NCI-H2107 treated with DMSO at 0.1 percent for 48 hours (cell line): ENCODE results near the gene H6PD.

Source experiments
- DNase-seq: peaks from one replicate; lab custom pipeline; 2025; ENCODE audit not compliant: unreplicated experiment; lab: John Stamatoyannopoulos, UW

The H6PD gene

DNA sequence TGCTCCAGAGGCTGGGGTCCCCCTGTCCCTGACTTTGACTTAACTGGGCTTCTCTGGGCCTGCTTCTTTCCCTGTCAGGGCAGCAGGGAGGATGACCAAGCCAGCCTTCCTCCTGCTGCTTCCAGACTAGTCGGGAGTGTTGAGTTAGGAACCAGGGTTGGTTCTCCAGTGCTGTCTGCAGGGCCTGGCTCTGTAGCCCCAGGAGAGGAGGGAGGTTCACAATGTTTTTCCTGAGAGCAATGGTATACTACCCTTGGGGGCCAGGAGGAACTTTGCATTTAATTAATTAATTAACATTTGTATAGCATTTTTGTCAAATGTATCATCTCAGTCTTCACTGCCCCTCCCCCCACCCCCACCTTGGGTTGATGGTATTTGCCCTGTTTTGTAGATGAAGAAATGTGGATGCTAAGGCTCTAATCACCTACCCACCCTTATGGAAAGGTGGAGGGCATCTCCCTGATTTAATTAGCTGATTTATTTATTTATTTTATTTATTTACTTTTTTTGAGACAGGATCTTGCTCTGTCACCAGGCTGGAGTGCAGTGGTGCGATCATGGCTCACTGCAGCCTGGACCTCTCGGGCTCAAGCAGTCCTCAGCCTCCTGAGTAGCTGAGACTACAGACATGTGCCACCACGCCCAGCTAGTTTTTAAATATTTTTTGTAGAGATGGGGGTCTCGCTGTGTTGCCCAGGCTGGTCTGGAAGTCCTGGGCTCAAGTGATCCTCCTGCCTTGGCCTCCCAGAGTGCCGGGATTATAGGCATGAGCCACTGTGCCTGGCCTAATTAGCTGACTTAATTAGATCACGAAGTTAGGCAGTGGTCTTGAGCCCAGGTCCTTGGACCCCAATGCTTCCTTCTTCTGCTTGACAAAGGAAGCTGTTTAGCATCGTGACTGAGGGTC, 6.6 kb downstream of the H6PD start:
- DNase-seq = no peak

DNA sequence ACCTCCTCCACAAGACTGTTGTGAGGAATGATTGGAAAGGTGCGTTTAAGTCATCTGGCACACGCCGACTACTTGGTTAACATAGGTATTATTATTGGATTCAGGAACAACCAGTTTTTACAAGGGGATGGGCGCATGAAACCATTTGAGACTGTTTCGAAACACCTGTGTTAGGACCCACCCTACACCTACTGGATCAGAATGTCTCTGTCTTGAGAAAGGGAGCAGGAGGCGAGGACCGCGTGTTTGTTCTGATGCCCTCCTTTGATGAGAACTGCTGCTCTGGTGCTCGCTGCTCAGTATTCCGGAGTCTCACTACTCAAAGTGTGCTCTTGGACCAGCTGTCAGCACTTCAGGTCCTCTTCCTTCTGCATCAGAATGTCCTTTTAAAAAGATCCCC, 7.3 kb downstream of the H6PD start:
- no peak for DNase-seq

GRCh38 chr1:9242338-9242969, 7.9 kb downstream of the H6PD start:
- DNase-seq = no peak

DNA sequence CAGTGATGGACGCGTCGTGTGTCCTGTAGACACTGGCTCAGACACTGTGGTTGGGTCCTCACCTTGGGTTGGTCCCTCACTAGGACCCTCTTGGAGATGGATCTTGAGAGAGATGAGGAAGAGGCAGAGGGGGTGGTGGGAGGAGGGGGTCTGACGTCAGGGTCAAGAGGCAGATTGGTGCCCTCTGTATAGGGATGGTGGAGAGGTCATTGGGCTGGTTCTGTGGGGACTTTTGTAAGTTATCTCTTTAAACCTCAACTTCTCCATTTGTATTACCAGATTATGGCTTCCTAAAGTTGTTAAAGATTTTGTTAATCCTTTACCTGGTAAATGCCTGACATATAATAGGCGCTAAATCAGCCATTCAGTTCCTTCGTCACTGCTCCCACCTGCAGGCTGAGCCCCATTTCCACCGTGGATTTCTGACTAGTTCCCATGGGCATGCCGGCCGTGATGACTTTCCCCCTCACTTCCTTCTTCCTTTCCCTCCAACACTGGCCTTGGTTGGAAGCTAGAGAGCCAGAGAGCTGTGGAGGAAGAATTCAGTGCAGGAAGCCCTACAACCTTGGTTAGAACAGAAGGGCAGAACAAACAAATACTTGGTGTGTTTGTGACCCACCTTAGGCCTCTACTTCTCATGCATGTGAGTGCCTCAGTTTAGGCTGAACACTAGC, 8.6 kb downstream of the H6PD start:
- DNase-seq = no peak

- no peak for DNase-seq
These were observed 10.1 kb downstream of the H6PD start for GRCh38 chr1:9244501-9245229.

DNA sequence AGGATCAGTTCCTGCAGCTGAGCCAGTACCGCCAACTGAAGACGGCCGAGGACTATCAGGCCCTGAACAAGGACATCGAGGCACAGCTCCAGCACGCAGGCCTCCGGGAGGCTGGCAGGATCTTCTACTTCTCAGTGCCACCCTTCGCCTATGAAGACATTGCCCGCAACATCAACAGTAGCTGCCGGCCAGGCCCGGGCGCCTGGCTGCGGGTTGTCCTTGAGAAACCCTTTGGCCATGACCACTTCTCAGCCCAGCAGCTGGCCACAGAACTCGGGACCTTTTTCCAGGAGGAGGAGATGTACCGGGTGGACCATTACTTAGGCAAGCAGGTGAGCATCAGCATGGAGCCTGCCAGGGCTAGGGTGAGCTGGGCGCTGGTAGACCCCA, 10.7 kb downstream of the H6PD start:
- DNase-seq = no peak

DNA sequence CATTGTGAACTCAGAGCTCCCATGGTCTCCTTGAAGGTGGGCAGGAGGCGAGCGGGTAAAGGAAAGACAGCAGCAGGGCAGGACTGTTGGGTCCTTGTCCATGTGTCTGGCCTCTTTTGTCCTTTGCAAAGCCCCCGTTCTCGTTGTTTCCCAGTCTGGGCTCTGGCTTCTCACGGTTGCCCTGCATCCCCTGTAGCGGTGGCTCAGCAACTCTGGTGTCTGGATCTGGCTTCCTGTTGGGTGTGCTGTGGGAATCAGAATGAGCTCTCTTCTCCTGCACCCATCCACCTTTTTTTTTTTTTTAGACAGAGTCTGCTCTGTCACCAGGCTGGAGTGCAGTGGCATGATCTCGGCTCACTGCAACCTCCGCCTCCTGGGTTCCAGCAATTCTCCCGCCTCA, 11.1 kb downstream of the H6PD start:
- DNase-seq = no peak

GRCh38 chr1:9246215-9246614, 11.6 kb downstream of the H6PD start:
- no peak for DNase-seq

- no peak for DNase-seq
These were observed 12.5 kb downstream of the H6PD start for GRCh38 chr1:9246841-9247785.

DNA sequence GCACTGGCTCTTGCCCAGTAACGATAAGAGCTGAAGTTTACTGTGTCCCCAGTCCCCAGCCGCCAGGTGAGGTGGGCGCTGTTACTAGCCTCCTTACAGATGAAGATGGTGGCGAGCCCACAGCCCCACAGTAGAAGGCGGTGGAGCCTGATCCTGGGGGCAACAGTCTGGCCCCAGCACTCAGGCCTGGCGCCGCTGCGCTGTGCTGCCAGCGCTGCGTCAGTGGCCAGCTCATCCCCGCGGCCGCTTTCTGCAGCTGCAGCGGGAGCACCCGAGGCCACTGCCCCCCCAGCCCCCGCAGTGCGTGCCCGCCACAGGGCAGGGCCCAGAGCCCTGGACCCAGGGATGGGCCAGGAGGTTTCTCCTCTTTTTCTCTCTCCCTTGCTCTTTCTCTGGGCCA, 13.3 kb downstream of the H6PD start:
- DNase-seq = no peak

DNA sequence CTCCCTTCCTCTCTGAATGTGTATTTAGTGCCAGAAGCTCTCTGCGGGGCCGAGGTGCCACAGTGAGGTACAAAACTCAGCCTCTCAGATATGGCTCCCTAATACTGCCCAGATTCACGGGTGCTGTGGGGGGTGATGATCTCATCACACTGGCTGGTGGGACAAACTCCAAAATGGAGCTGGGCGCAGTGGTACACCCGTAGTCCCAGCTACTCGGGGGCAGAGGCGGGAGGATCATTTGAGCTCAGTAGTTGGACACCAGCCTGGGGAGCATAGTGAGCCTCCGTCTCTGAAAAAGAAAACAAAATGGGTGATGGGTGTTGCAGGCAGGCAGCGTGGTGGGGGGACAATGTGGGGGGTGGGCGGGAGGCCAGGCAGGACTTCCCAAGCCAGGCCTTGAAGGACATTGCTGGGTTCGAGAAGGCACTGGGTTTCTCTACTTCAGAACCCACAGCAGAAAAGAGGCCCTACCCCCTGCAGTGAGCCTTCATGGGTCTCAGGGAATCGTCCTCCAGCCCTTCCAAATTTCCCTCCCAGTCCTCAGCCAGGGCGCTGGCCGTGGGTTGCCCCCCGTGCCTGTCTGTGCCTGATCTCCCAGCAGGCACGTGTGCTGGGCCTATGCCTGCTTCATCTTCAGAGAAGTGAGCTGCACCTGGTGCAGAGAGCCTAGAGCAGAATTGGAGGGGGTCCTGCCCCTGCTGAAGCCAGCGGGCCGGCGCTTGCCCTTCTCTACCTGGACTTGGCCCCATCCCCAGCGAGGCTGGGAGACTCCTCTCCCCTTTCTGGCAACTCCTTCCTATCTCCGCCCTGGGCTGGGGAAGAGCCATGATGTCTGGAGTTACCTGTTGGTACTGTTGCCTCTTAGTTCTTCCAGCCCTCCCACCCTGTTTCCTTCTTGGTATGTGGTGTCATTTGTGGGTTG, 14.0 kb downstream of the H6PD start:
- no peak for DNase-seq

DNA sequence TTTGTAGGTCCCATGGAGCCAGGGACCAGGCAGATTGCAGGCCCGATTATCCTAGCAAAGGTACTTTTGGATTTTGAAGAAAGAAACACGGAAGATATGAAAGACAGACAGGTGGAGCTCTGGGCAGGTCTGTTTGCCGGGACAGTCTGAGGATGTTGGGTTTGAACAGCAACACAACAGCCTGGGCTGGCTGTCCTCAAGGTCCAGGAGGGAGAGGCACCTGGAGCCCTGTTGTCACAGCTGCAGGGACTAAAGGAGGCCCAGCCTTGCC, 14.6 kb downstream of the H6PD start:
- no peak for DNase-seq

DNA sequence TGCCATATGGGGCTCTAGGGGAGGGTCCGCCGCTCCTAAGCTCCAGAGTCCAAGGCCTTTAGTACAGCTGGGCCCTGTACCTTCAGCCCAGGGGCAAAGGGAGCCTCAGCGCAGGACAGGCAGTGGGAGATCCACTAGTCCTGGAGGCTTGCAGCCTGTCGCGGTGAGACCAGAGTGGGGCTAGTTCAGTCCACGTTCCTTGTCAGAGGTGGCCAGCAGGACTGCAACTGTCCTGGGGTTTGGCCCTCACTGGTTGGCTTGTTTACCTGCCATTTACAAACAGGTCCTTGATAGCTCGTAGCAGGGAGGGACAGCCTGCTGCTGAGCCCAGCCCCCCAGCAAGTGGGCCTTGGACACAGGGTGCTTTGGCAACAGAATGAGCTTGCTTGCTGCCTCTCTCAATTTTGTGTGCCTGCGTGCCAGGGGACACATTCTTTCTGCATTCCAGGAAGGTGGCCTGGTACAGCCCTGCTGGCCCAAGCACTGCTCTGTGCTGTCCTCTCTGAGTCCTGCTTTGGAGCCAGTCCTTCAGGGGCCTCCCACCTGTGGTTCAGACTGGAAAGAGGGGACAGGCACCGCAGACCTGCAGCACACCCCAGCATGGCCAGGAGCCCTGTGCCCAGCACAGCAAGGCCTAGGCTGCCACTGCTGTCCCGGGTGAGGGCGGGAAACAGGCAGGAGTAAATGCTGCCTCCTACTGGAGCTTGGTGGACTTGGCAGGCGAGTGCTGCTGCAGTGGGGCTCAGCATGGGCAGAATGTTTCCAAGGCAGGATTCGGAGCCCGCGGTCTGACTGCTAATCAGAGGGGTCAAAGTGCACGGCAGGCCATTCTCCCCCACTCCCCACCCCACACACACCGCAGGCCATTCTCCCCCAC, 15.2 kb downstream of the H6PD start:
- no peak for DNase-seq

GRCh38 chr1:9250411-9251381, 16.1 kb downstream of the H6PD start:
- DNase-seq = no peak

- DNase-seq = no peak
These were observed 16.9 kb downstream of the H6PD start for GRCh38 chr1:9251501-9251900.

GRCh38 chr1:9253004-9253403, 18.4 kb downstream of the H6PD start:
- no peak for DNase-seq

DNA sequence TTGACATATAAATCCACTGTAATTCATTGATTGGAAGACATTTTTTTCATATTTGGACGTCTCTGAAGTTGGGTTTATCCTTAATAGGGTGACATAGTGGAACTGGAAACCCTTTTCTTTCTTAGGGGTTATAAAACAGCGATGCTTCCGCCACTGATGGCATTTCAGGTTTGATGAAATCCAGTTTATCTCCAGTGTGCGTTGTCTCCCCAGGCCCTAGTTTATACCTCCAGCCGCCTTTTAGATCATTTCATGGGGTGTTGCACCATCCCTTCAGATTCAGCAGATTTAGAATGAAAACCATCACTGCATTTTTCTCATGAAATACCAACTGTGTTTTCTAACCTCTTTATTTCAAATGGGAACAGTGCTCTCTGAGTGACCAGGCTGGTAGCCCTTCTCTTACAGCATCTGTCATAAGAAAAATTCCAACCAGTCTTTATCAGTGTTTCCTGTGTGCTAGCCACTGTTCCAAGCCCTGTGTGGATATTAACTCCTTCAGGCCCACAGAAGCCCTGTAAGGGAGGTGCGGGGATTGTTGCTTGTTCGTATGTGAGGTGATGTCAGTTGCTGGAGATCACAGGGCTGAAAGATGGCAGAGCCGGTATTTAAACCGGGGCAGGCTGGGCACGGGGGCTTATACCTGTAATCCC, 19.0 kb downstream of the H6PD start:
- DNase-seq = no peak
